HCT116 (cell line): Measurements from ENCODE around the gene SLC38A8. TPM values are rescaled to one million over a fixed set of nuclear protein-coding genes. Genes with fewer than 3 reads are reported as not detected.

Source experiments
- ATAC-seq: fragments of 200-7000 bp; cut with Tn5 transposase; 2 replicates; pipeline ENCODE4 v1.9.1; 2020; ENCODE audit warnings: mild to moderate bottlenecking, moderate library complexity
- BruUV-seq: library from RNA; stranded (reverse); fragments of 400-500 nt; replicated peaks from 2 replicates; lab custom pipeline; 2021; lab: Mats Ljungman, UMichigan
- CTCF ChIA-PET: fragments of 300-600 bp; sonication (Branson Sonifier 250); formaldehyde crosslinking; loops from one replicate; lab custom pipeline; 2021; ENCODE audit warnings: antibody characterized with exemption; lab: Charles Lee
- POLR2A ChIA-PET: fragments of 300-600, 350-600 bp; sonication (Branson Sonifier 250); formaldehyde crosslinking; loops from one replicate; lab custom pipeline; 2021; ENCODE audit warnings: antibody characterized with exemption; lab: Charles Lee
- RAD21 ChIA-PET, 2 experiments: fragments of 300-600 bp; sonication (Branson Sonifier 250); formaldehyde crosslinking; loops; one replicate each; lab custom pipeline; 2023; ENCODE audit warnings: low total read pairs in 2 of 2; ENCODE audit not compliant: uncharacterized antibody in 2 of 2, unreplicated experiment in 2 of 2, low non-redundant PET in 1 of 2; lab: Charles Lee
- DNase-seq: peaks from one replicate; pipeline ENCODE4 v3.0.0-alpha.2; 2010; ENCODE audit warnings: low read depth, low spot score
- H2AFZ ChIP-seq: fragments of 200-600 bp; shearing (Covaris generic), sonication (generic); 2 replicates; pipeline ENCODE4 v1.6.1; 2017; ENCODE audit warnings: low read depth, mixed run types, mixed read lengths, antibody characterized with exemption, low read length; ENCODE audit not compliant: poor library complexity, severe bottlenecking
- H3K27ac ChIP-seq: 2 replicates; pipeline ENCODE4 v1.5.1; 2012; ENCODE audit warnings: low read depth, low read length
- H3K27me3 ChIP-seq: fragments of 200-600 bp; sonication (generic); 2 replicates; pipeline ENCODE4 v1.6.1; 2016; ENCODE audit warnings: mixed run types, low read length, mixed read lengths; ENCODE audit not compliant: insufficient read depth
- H3K36me3 ChIP-seq, 2 experiments: fragments of 200-500 bp in 1 of 2; fragments of 200-600 bp in 1 of 2; sonication (Bioruptor generic) in 1 of 2; sonication (generic) in 1 of 2; 2 replicates each; pipeline versions ENCODE4 v1.5.1 to v1.6.1; 2014 to 2016; ENCODE audit warnings: low read length in 2 of 2, inconsistent platforms in 1 of 2, mixed read lengths in 1 of 2, mixed run types in 1 of 2; ENCODE audit not compliant: insufficient read depth in 2 of 2, control insufficient read depth in 1 of 2
- H3K4me1 ChIP-seq, 2 experiments: fragments of 200-600 bp in 1 of 2; sonication (generic) in 1 of 2; 2 replicates each; pipeline versions ENCODE4 v1.5.1 to v1.6.1; 2012 to 2017; ENCODE audit warnings: low read length in 2 of 2, inconsistent platforms in 1 of 2, mild to moderate bottlenecking in 1 of 2, mixed read lengths in 1 of 2, mixed run types in 1 of 2, moderate library complexity in 1 of 2; ENCODE audit not compliant: insufficient read depth in 2 of 2, control insufficient read depth in 1 of 2
- H3K4me2 ChIP-seq: fragments of 200-600 bp; sonication (generic); 2 replicates; pipeline ENCODE4 v1.6.1; 2017; ENCODE audit warnings: mixed run types, low read length, mixed read lengths
- H3K4me3 ChIP-seq, 2 experiments: fragments of 200-600 bp in 1 of 2; sonication (generic) in 1 of 2; replicated peaks in 1 of 2; 2 replicates each; pipeline ENCODE4 v1.5.1; 2011 to 2016; ENCODE audit warnings: low read length in 2 of 2, control low read depth in 1 of 2, low read depth in 1 of 2, mild to moderate bottlenecking in 1 of 2, mixed read lengths in 1 of 2, mixed run types in 1 of 2
- H3K79me2 ChIP-seq: fragments of 200-600 bp; sonication (generic); 2 replicates; pipeline ENCODE4 v1.6.1; 2017; ENCODE audit warnings: mild to moderate bottlenecking, mixed run types, low read length, moderate library complexity, mixed read lengths; ENCODE audit not compliant: insufficient read depth
- H3K9ac ChIP-seq: fragments of 200-600 bp; sonication (generic); 2 replicates; pipeline ENCODE4 v1.6.1; 2016; ENCODE audit warnings: low read length, mixed read lengths
- H3K9me2 ChIP-seq: fragments of 200-600 bp; sonication (generic), shearing (Covaris generic); 2 replicates; pipeline ENCODE4 v1.6.1; 2017; ENCODE audit warnings: mixed run types, mild to moderate bottlenecking, moderate library complexity; ENCODE audit not compliant: insufficient read depth
- H3K9me3 ChIP-seq, 2 experiments: fragments of 200-500 bp in 1 of 2; fragments of 200-600 bp in 1 of 2; sonication (Bioruptor generic) in 1 of 2; sonication (generic) in 1 of 2; 2 replicates each; pipeline ENCODE4 v1.6.1; 2014 to 2017; ENCODE audit warnings: low read length in 2 of 2, mixed read lengths in 2 of 2, inconsistent platforms in 1 of 2, low read depth in 1 of 2, mild to moderate bottlenecking in 1 of 2, mixed run types in 1 of 2, moderate library complexity in 1 of 2; ENCODE audit not compliant: control insufficient read depth in 1 of 2, insufficient read depth in 1 of 2
- H4K20me1 ChIP-seq: fragments of 200-600 bp; sonication (generic), shearing (Covaris generic); 2 replicates; pipeline ENCODE4 v1.6.1; 2017; ENCODE audit warnings: mixed run types, mild to moderate bottlenecking, moderate library complexity; ENCODE audit not compliant: insufficient read depth
- CEBPB ChIP-seq: IDR thresholded peaks from 2 replicates; pipeline ENCODE4 v1.6.1; 2012; ENCODE audit warnings: low read depth
- EGR1 ChIP-seq: IDR thresholded peaks from 2 replicates; pipeline ENCODE4 v1.6.1; 2012; ENCODE audit warnings: low read depth
- POLR2A ChIP-seq: IDR thresholded peaks from 2 replicates; pipeline ENCODE4 v1.7.0; 2011; ENCODE audit warnings: borderline replicate concordance; ENCODE audit not compliant: insufficient read depth, insufficient read length; ENCODE audit errors: extremely low read depth
- POLR2AphosphoS5 ChIP-seq: IDR thresholded peaks from 2 replicates; pipeline ENCODE4 v1.6.1; 2011; ENCODE audit warnings: mild to moderate bottlenecking, low read depth, low read length, moderate library complexity
- SP1 ChIP-seq: IDR thresholded peaks from 2 replicates; pipeline ENCODE4 v1.6.1; 2012; ENCODE audit warnings: low read depth
- SRF ChIP-seq: IDR thresholded peaks from 2 replicates; pipeline ENCODE4 v1.6.1; 2012; ENCODE audit warnings: low read depth
- ZBTB33 ChIP-seq: IDR thresholded peaks from 2 replicates; pipeline ENCODE4 v1.6.1; 2011; ENCODE audit warnings: mild to moderate bottlenecking, low read length, moderate library complexity; ENCODE audit not compliant: insufficient replicate concordance; ENCODE audit errors: extremely low read depth
- intact Hi-C: fragments of 100-400 bp; cut with micrococcal nuclease; formaldehyde crosslinking; loops from 2 replicates; pipeline ENCODE4 v1.10.0; 2022
- total RNA-seq: library from RNA; stranded (reverse); gene quantifications from one replicate; pipeline ENCODE4 v1.2.1, GENCODE V29; 2021; ENCODE audit not compliant: unreplicated experiment

Gene SLC38A8
- total RNA-seq, 1 experiment from 2014 or later = not detected

DNA sequence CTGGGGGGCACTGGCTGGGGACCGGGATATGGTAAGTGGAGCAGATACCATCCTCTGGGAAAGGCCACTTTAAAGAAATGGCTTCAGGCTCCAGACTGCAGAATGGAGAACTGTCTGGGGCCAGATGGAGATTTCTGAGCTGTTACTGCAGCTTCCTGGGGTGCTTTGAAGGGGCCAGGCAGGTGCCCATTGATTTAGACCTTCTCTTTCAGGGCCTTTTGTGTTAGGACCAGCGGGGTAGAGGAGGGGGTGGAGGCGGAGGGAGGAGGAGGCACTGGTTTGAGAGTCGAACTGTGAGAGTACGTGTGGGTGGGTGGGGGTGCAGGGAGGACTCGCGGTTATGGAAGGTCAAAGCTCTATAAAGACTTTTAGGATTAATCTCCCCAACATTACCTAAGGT lies 63.2 kb downstream of the SLC38A8 start:
- no peak overlapping the region for H3K4me3 ChIP-seq

DNA sequence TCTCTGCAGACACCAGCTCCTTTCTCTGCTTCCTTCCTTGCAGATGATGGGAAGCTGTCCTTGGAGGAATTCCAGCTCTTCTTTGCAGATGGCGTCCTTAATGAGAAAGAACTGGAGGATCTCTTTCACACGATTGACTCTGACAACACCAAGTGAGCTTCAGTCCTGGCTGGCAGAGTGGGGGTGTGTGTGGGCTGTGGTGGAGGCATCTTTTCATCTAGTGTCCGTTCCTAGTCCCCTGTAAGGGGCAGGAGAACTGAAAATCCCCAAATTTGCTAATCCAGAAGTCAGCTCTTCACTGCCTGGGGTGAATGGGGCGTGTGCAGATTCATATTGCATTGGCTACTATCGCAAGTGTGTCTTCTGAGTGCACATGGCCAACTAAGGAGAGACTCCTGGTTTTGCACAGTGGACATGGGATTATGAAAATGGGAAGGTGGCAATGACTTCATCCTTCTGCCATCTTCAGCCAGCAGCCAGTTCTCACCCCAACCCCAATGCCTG lies 64.1 kb downstream of the SLC38A8 start:
- H3K36me3 ChIP-seq = no peaks in the 10 kb centered on the region
- DNase-seq (no peak), ATAC-seq (no peak)
- H3K27ac ChIP-seq = no peak overlapping the region
- H3K9ac ChIP-seq = no peak overlapping the region
- TF ChIP-seq SP1 (no peak), CEBPB (no peak), EGR1 (no peak), POLR2AphosphoS5 (no peak), ZBTB33 (no peak)
- no peaks in the 10 kb centered on the region for H3K4me1 ChIP-seq
- H3K9me3 ChIP-seq = peaks cover 8 to 11% of the 10 kb centered on the region in 2 experiments; a peak in 2 of 4 replicates
- intact Hi-C loops = no loop called here
- H3K4me2 ChIP-seq = no peak overlapping the region
- no peak overlapping the region for H2AFZ ChIP-seq
- BruUV-seq = no TSS peak
- no peaks in the 10 kb centered on the region for H3K79me2 ChIP-seq
- CTCF ChIA-PET = no interaction called here
- no peaks in the 10 kb centered on the region for H4K20me1 ChIP-seq
- no peak overlapping the region for H3K4me3 ChIP-seq
- POLR2A ChIA-PET = interaction anchor here (0.8 kb wide), 1 partner anchor 36 kb away, joined by 3 read pairs; no protein-coding TSS in a partner anchor
- RAD21 ChIA-PET = no interaction called here
- H3K9me2 ChIP-seq = no peaks in the 10 kb centered on the region
- no peaks in the 10 kb centered on the region; the same call in 1 of the 2 replicates for H3K27me3 ChIP-seq

More for the DNA sequence above, 63.2 kb downstream of the SLC38A8 start:
- TF ChIP-seq POLR2A = no peak
- no peak for TF ChIP-seq SRF
- H3K27ac ChIP-seq = no peak overlapping the region
- no peaks in the 10 kb centered on the region for H4K20me1 ChIP-seq
- ATAC-seq (no peak), DNase-seq (no peak)
- H3K4me2 ChIP-seq = no peak overlapping the region
- peaks cover 8 to 11% of the 10 kb centered on the region in 2 experiments; a peak in 2 of 4 replicates for H3K9me3 ChIP-seq
- POLR2A ChIA-PET = no interaction called here
- no peaks in the 10 kb centered on the region for H3K79me2 ChIP-seq
- H2AFZ ChIP-seq = no peak overlapping the region
- BruUV-seq = no TSS peak
- H3K36me3 ChIP-seq = no peaks in the 10 kb centered on the region
- CTCF ChIA-PET = no interaction called here
- no peak overlapping the region for H3K9ac ChIP-seq
- RAD21 ChIA-PET = no interaction called here
- H3K27me3 ChIP-seq = no peaks in the 10 kb centered on the region; the same call in 1 of the 2 replicates
- no peaks in the 10 kb centered on the region for H3K9me2 ChIP-seq
- H3K4me1 ChIP-seq = no peaks in the 10 kb centered on the region
- intact Hi-C loops = no loop called here
